Skeletal muscle satellite cell (primary cell): ENCODE data around the gene TMEM161A.
"Not testable (repeated sequence)": the region's sequence is repeated elsewhere in the genome, so short reads cannot be mapped to it uniquely, and the experiment has no call there.

Source experiments
- H3K27me3 ChIP-seq: 2 replicates; pipeline ENCODE4 v1.7.0; 2013; ENCODE audit warnings: low read length; ENCODE audit not compliant: control insufficient read depth, insufficient read depth
- H3K36me3 ChIP-seq: 2 replicates; pipeline ENCODE4 v1.7.0; 2013; ENCODE audit warnings: mild to moderate bottlenecking, control low read depth, low read length; ENCODE audit not compliant: insufficient read depth
- H3K4me1 ChIP-seq: 2 replicates; pipeline ENCODE4 v1.7.0; 2013; ENCODE audit warnings: low read length; ENCODE audit not compliant: control insufficient read depth, insufficient read depth
- H3K4me2 ChIP-seq: 2 replicates; pipeline ENCODE4 v1.7.0; 2013; ENCODE audit warnings: mild to moderate bottlenecking, low read length
- H3K4me3 ChIP-seq: 2 replicates; pipeline ENCODE4 v1.7.0; 2013; ENCODE audit warnings: low read length
- H3K9ac ChIP-seq: 2 replicates; pipeline ENCODE4 v1.7.0; 2013; ENCODE audit warnings: mild to moderate bottlenecking, low read depth, low read length, moderate library complexity
- H3K9me3 ChIP-seq: replicated peaks from 2 replicates; pipeline ENCODE4 v1.7.0; 2013; ENCODE audit warnings: mild to moderate bottlenecking, control low read depth, low read length

Gene TMEM161A

DNA sequence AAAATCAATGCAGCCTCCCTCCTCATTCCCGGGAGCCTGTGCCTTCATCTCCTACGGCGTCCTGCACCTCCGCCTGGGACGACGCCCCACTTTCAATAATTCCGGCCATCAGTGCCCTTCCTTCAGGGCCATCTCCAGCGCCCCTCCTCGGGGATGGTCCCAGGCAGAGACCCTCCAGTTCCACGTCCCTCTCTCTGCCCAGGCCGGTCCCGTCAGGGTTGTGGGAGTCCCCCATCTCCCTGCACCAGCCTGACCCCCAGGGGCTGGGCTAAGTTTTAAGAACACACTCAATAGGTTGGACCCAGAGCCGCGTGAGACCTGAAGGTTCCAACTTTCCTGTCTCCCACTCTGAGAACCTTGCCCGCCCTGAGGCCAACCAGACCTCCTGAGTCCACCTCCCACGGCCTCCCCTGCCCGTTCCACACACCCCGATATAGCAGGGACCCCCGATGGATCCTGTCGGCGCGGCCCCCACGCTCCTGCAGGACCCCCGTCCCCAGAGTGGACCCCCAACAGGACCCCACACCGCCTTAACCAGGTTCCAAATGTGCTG, 646 bp downstream of the TMEM161A start:
- Histone ChIP-seq H3K4me2 (peak overlapping the region; percentile 88), H3K9me3 (peaks cover under 1% of the 10 kb centered on the region), H3K27me3 (no peaks in the 10 kb centered on the region), H3K36me3 (no peaks in the 10 kb centered on the region), H3K4me3 (peak overlapping the region; percentile 80), H3K4me1 (peaks cover 8% of the 10 kb centered on the region), H3K9ac (peak overlapping the region; percentile 88)

- H3K9ac ChIP-seq, H3K9me3 ChIP-seq, H3K4me1 ChIP-seq, H3K27me3 ChIP-seq, H3K4me2 ChIP-seq, H3K36me3 ChIP-seq, H3K4me3 ChIP-seq: not testable (repeated sequence)
These were observed 2.6 kb downstream of the TMEM161A start for GRCh38 chr19:19135713-19136112.

DNA sequence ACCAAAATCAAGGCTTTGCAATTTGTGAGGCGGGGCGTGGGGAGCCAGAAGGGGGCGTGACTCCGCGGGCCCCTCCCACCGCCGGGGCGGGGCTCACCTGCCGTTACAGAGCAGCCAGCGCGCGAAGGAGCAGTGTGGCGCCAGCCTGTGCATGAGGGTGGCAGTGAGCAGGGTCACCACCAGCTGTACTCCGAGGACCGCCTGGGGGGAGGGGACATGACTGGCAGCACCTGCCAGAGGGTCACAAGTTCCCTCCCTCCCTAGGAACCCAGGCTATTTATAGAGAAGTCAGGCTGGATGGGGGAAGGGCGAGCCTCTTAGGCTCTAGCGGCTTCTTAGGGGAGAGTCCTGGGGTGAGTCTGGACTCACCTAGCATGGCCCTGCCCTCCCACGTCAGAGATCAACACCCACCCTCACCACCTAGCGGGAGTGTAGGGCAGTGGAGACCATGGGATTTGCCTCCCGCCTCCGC, 3.6 kb downstream of the TMEM161A start:
- no peaks in the 10 kb centered on the region for H3K27me3 ChIP-seq
- H3K9me3 ChIP-seq, result peaks cover 9% of the 10 kb centered on the region
- H3K4me3 ChIP-seq, result no peak overlapping the region
- H3K4me2 ChIP-seq, result no peak overlapping the region
- no peak overlapping the region for H3K9ac ChIP-seq
- peaks cover 5% of the 10 kb centered on the region for H3K36me3 ChIP-seq
- peaks cover 8% of the 10 kb centered on the region for H3K4me1 ChIP-seq

- H3K9me3 ChIP-seq, result peaks cover 9% of the 10 kb centered on the region
- no peak overlapping the region for H3K4me3 ChIP-seq
- H3K9ac ChIP-seq, result no peak overlapping the region
- H3K4me2 ChIP-seq, result no peak overlapping the region
- peaks cover 5% of the 10 kb centered on the region for H3K36me3 ChIP-seq
- no peaks in the 10 kb centered on the region for H3K27me3 ChIP-seq
- peaks cover 8% of the 10 kb centered on the region for H3K4me1 ChIP-seq
These were observed 4.3 kb downstream of the TMEM161A start for GRCh38 chr19:19133985-19134384.

DNA sequence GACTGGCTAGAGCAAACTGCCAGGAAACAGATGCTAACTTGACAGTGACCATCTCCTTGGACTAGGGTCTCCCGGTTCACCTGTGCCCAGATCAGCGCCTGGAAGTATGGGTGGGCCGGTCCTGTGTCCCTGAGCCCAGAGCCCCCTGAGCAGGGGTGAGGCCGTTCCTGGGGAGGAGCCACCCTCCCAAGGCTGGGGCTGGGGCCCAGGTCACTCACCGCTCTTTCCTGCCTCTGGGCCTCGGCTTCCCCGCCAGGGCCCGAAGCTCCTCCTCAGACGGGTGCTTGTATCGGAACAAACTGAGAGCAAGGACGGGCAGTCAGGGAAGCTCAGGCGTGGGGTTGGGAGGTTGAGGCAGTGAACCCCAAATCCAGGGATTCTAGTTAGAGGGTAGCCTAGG, 5.4 kb downstream of the TMEM161A start:
- Histone ChIP-seq H3K4me1 (peaks cover 8% of the 10 kb centered on the region), H3K36me3 (peaks cover 5% of the 10 kb centered on the region), H3K27me3 (no peaks in the 10 kb centered on the region), H3K9ac (no peak overlapping the region), H3K4me2 (no peak overlapping the region), H3K4me3 (no peak overlapping the region), H3K9me3 (peaks cover 9% of the 10 kb centered on the region)

GRCh38 chr19:19131989-19132388, 6.3 kb downstream of the TMEM161A start:
- no peak overlapping the region for H3K9ac ChIP-seq
- peaks cover 5% of the 10 kb centered on the region for H3K36me3 ChIP-seq
- H3K4me1 ChIP-seq, result no peaks in the 10 kb centered on the region
- no peaks in the 10 kb centered on the region for H3K27me3 ChIP-seq
- no peak overlapping the region for H3K4me3 ChIP-seq
- no peak overlapping the region for H3K4me2 ChIP-seq
- peaks cover 9% of the 10 kb centered on the region for H3K9me3 ChIP-seq

DNA sequence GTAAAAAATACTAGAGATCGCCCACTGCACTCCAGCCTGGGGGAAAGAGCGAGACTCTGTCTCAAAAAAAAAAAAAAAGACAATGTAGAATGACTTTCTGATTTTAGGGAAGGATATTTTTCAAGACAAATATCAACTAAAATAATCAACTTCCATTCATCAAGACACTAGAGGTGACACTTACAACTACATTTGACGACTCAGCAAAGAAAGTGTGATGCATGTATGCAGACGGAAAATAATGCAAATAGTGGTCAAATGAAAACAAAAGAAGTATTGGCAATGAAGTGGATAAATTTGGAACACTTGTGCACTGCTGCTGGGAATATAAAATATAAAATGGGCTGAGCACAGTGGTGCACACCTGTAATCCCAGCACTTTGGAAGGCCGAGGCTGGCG, 12.2 kb downstream of the TMEM161A start:
- Histone ChIP-seq H3K9me3 (no peaks in the 10 kb centered on the region), H3K9ac (no peak overlapping the region), H3K4me2 (no peak overlapping the region), H3K27me3 (no peaks in the 10 kb centered on the region), H3K4me3 (no peak overlapping the region), H3K36me3 (no peaks in the 10 kb centered on the region), H3K4me1 (no peaks in the 10 kb centered on the region)

GRCh38 chr19:19123386-19123785, 14.9 kb downstream of the TMEM161A start:
- Histone ChIP-seq H3K9ac (no peak overlapping the region), H3K4me1 (no peaks in the 10 kb centered on the region), H3K4me2 (no peak overlapping the region), H3K9me3 (no peaks in the 10 kb centered on the region), H3K27me3 (no peaks in the 10 kb centered on the region), H3K36me3 (peaks cover 11% of the 10 kb centered on the region), H3K4me3 (no peak overlapping the region)

GRCh38 chr19:19122902-19123301, 15.4 kb downstream of the TMEM161A start:
- Histone ChIP-seq H3K4me2 (no peak overlapping the region), H3K4me3 (no peak overlapping the region), H3K27me3 (no peaks in the 10 kb centered on the region), H3K36me3 (peaks cover 11% of the 10 kb centered on the region), H3K4me1 (no peaks in the 10 kb centered on the region), H3K9ac (no peak overlapping the region), H3K9me3 (no peaks in the 10 kb centered on the region)

DNA sequence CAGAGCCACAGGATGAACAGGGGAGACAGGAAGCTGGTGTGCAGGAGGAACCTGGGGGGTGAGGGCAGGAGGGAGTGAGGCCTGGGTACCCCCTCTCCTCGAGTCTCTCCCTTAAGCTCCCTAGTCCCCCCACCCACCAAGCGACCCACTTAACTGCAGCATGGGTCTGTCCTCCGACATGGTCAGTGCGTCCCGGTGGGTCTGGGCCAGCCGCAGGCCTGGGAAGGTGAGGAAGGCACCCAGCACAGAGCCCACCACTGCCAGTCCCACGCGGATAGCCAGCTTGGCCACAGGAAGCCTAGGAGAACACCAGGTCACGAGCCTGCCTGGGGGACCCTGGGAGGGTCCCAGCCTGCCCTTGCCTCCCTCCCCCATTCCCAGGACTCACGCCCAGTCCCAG, 16.9 kb downstream of the TMEM161A start:
- no peaks in the 10 kb centered on the region for H3K4me1 ChIP-seq
- no peak overlapping the region for H3K9ac ChIP-seq
- H3K27me3 ChIP-seq, result no peaks in the 10 kb centered on the region
- no peak overlapping the region for H3K4me2 ChIP-seq
- no peak overlapping the region for H3K4me3 ChIP-seq
- H3K36me3 ChIP-seq, result peaks cover 11% of the 10 kb centered on the region
- H3K9me3 ChIP-seq, result no peaks in the 10 kb centered on the region

GRCh38 chr19:19120308-19121231, 17.7 kb downstream of the TMEM161A start:
- H3K9me3 ChIP-seq, result no peaks in the 10 kb centered on the region
- H3K4me3 ChIP-seq, result no peak overlapping the region
- H3K27me3 ChIP-seq, result no peaks in the 10 kb centered on the region
- no peak overlapping the region for H3K4me2 ChIP-seq
- H3K36me3 ChIP-seq, result peaks cover 11% of the 10 kb centered on the region
- no peaks in the 10 kb centered on the region for H3K4me1 ChIP-seq
- no peak overlapping the region for H3K9ac ChIP-seq
